ENCODE data around the gene TRMT11. TPM values are rescaled to one million over a fixed set of nuclear protein-coding genes. Genes with fewer than 3 reads are reported as not detected.

TRMT11 gene
- total and polyA plus RNA-seq, 9 of the 15 experiments (the other 6 are each of a cell fraction or from before 2014, with no cell fraction given): 38.8 to 88.0 (median 59.8) TPM

DNA sequence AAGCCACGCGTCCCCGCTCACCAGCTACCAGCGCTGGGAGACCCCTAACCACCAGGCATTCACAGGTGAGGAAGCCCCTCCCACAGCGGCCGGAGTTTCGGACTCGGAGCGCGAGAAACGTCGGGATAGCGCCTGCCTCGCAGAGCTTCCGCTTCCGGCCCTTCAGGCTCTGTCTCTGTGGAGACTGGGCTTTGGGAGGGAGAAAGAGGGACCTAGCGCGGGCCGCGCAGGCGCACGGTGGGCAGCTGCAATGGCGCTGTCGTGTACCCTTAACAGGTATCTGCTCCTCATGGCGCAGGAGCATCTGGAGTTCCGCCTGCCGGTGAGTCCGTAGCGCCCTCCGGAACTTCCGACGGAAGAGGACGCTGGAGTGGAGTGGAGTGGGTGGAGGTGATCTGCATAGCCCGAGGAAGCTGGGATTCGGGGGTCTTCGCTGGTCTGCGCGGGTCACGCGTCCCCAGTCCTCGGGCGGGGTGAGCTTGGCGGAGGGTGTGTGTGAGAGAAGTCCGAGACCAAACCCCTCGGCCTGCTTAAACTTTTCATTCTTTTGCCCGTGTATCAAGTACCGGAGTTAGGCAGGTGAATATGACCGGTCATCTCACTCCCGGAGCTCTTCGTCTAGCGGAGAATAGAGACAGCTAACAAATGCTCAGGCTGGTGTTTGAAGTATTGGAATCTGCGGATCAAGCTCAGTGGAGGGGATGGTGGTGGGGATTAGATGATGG lies at the start of gene TRMT11 (continued):
- peak; percentile 89; the same call in 1 of the 2 replicates for TF ChIP-seq TFAP4 (CRISPR knock-in tag; IDR thresholded peaks at IDR 0.05; ENCODE audit: borderline replicate concordance)
- peak; percentile 95 for TF ChIP-seq TBP (optimal IDR thresholded peaks at IDR 0.05; ENCODE audit: low read depth, low read length)
- peak; percentile 61 for TF ChIP-seq CREM (IDR thresholded peaks at IDR 0.05; ENCODE audit: low read depth)
- TF ChIP-seq NONO (IDR thresholded peaks at IDR 0.05; ENCODE audit: low read depth in 2 of 2, low read length in 1 of 2): no peak
- TF ChIP-seq MIER1 (IDR thresholded peaks at IDR 0.05; ENCODE audit: low read depth): no peak
- TF ChIP-seq HNRNPK (IDR thresholded peaks at IDR 0.05; ENCODE audit: low read depth, low read length, poor library complexity, severe bottlenecking): no peak
- 0 out of 2 replicates have a peak, but pooled peaks have one; percentile 34 for TF ChIP-seq MTA1 (IDR thresholded peaks at IDR 0.05; ENCODE audit: borderline replicate concordance)
- TF ChIP-seq TSC22D4 (tag; IDR thresholded peaks at IDR 0.05): no peak
- no peak for TF ChIP-seq HOXB6 (CRISPR knock-in tag; IDR thresholded peaks at IDR 0.05; ENCODE audit: borderline replicate concordance)
- peak; percentile 68 for TF ChIP-seq HNRNPLL (IDR thresholded peaks at IDR 0.05; ENCODE audit: low read depth, low read length, poor library complexity, severe bottlenecking)
- TF ChIP-seq NFATC3 (IDR thresholded peaks at IDR 0.05): no peak
- TF ChIP-seq ZNF561 (CRISPR knock-in tag; conservative IDR thresholded peaks at IDR 0.05): no peak
- TF ChIP-seq, protein P1, sequence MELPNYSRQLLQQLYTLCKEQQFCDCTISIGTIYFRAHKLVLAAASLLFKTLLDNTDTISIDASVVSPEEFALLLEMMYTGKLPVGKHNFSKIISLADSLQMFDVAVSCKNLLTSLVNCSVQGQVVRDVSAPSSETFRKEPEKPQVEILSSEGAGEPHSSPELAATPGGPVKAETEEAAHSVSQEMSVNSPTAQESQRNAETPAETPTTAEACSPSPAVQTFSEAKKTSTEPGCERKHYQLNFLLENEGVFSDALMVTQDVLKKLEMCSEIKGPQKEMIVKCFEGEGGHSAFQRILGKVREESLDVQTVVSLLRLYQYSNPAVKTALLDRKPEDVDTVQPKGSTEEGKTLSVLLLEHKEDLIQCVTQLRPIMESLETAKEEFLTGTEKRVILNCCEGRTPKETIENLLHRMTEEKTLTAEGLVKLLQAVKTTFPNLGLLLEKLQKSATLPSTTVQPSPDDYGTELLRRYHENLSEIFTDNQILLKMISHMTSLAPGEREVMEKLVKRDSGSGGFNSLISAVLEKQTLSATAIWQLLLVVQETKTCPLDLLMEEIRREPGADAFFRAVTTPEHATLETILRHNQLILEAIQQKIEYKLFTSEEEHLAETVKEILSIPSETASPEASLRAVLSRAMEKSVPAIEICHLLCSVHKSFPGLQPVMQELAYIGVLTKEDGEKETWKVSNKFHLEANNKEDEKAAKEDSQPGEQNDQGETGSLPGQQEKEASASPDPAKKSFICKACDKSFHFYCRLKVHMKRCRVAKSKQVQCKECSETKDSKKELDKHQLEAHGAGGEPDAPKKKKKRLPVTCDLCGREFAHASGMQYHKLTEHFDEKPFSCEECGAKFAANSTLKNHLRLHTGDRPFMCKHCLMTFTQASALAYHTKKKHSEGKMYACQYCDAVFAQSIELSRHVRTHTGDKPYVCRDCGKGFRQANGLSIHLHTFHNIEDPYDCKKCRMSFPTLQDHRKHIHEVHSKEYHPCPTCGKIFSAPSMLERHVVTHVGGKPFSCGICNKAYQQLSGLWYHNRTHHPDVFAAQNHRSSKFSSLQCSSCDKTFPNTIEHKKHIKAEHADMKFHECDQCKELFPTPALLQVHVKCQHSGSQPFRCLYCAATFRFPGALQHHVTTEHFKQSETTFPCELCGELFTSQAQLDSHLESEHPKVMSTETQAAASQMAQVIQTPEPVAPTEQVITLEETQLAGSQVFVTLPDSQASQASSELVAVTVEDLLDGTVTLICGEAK (IDR thresholded peaks at IDR 0.05): peak; percentile 94
- TF ChIP-seq, protein P1 (CRISPR knock-in tag; IDR thresholded peaks at IDR 0.05): no peak; the same call in 1 of the 2 replicates
- no peak for TF ChIP-seq ZNF764 (CRISPR knock-in tag; IDR thresholded peaks at IDR 0.05; ENCODE audit: low read depth)
- TF ChIP-seq ZFX (CRISPR knock-in tag; IDR thresholded peaks at IDR 0.05): peak; percentile 52; the same call in 1 of the 2 replicates
- TF ChIP-seq SIN3A (IDR thresholded peaks at IDR 0.05; ENCODE audit: borderline replicate concordance in 2 of 2, control insufficient read depth in 1 of 2, low read depth in 2 of 2, low read length in 2 of 2): peak; percentile 46 to 75; a peak in 2 of 4 replicates
- no peak for TF ChIP-seq ZNF347 (CRISPR knock-in tag; IDR thresholded peaks at IDR 0.05; ENCODE audit: low read depth)
- peak in 1 of 2 experiments; percentile 39; a peak in 1 of 4 replicates for TF ChIP-seq TRIM24 (IDR thresholded peaks at IDR 0.05)

All from K562 (cell line).